ENCODE measurements around the gene TRDN.
"Not testable (repeated sequence)": the region's sequence is repeated elsewhere in the genome, so short reads cannot be mapped to it uniquely, and the experiment has no call there.

TRDN gene

GRCh38 chr6:123562264-123562663 lies 74.5 kb downstream of the TRDN start:
- DNase-seq: no peak

GRCh38 chr6:123559816-123560215 lies 76.9 kb downstream of the TRDN start:
- not testable (repeated sequence) for DNase-seq

DNA sequence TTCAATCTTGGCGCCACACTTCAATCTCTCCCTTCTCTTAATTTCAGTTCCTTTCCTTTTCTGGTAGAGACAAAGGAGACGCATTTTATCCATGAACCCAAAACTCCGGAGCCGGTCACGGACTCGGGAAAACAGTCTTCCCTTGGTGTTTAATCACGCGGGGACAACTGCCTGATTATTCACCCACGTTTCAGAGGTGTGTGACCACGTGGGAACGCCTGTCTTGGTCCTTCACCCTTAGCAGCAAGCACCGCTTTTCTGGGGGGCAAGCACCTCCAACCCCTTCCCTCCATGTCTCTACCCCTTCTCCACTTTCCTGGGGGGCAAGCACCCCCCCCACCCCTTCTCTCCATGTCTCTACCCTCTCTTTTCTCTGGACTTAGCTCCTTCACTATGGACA lies 79.3 kb downstream of the TRDN start:
- not testable (repeated sequence) for DNase-seq

DNA sequence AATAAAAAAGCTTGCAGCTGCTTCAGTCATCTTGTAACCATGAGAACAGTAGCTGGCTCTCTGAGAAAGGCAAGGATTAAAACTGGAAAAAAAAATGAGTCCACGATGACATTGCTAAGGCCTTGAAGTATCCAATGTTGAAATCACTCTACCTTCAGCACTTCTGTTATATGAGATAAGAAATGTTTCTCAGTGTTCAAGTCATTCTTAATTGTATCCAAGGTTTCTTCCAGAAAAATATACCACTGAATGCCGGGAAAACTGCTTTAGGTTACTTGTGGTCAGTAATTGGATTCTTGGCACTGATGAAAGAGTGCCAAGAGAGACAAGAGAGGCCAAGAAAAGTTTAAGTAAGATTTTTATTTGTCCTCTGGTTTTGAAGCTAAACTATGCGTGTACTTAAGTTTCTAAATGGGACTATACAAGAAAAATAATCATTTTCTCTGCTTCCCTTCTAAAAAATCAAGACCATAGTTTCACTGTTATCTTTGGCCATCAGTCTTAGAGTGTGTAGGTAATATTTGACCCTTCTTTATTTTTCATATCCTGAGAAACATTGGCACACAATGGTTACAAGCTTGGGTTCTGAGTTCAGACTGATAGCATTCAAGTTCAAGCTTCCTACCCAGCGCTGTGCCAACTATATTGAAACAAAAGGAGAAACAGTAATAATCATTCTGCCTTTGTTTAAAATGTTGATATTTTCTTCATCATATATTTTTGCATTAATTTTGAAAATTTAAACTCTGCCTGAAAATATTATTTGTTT lies 84.6 kb downstream of the TRDN start:
- no peak for DNase-seq

- DNase-seq: no peak
Measured at GRCh38 chr6:123550052-123550617, 86.6 kb downstream of the TRDN start.

DNA sequence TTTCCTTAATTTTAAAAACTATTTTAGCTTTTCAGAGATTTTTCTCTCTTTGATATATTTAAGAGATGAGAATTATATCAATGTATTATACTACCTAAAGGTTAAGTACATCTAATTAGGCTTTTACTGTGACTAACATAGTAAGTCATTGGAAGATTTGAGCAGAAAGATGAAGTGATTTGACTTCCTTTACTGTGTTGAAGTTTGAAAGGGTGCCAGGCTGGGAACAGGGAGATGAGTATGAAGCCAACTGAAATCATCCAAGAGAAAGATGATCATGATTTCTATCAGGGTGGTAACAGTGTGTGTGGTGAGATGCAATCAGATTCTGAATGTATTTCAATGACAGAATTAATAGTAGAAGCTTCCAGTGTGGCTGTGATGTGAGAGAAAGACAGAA lies 87.3 kb downstream of the TRDN start:
- DNase-seq: no peak

GRCh38 chr6:123547216-123547978 lies 89.4 kb downstream of the TRDN start:
- DNase-seq: no peak

DNA sequence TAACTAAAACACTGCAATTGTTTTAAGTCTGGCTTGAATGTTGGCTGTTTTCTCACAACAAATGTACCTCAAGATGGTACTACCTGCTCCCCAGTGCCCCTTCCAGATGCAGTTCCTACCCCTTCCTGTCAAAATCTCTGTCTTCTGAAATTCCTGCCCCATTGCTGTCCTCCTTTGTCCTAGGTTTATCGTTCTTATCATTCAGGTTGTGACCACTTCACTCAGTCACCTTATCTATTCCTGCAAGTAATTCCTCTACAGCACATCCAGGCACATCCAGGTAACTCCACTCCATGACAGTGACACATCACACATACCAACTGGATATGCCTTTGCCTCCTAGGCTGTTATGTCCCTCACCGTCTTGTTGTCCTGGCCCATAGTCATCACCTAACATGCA lies 90.2 kb downstream of the TRDN start:
- DNase-seq: no peak

GRCh38 chr6:123541462-123541861 lies 95.3 kb downstream of the TRDN start:
- no peak for DNase-seq

- no peak for DNase-seq
Measured at GRCh38 chr6:123533862-123534648, 102.7 kb downstream of the TRDN start.

- DNase-seq: no peak
Measured at GRCh38 chr6:123529843-123530242, 106.9 kb downstream of the TRDN start.

- no peak for DNase-seq
Measured at GRCh38 chr6:123529058-123529457, 107.7 kb downstream of the TRDN start.

DNA sequence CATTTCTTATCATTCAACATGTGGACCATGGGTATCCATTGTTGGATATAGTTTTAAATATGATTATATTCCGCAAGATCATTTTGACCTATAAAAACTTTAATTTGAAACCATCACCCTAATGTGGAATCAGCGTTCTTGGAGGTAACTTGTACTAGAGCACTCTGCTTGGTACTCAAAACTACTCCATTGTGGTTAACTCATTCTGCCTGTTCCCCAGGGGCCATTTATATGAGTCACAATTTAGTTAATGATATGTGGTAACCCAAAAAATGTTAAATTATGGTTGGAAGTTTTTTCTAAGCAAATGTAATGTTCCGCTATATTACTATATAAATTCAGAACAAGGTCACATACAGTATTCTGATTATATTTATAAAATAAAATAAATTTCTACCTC lies 109.3 kb downstream of the TRDN start:
- no peak for DNase-seq

DNA sequence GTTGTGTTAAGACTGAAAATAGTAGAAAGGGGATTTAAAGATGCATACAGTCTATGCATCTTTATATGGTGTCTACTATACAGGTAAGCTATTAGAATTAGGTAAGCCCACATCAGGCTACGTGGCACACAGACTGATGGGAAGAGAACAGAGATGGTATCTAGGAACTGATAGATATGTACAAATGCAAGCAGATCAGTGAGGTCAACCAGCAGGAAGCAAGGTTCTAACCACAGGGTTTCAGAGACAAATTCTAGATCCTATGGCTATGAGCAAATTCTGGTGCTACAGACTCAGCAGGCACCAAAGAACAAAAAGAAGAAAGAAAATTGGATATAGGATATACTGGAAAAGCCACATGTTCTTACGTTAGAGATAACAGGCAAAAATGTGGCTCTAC lies 110.6 kb downstream of the TRDN start:
- no peak for DNase-seq

DNA sequence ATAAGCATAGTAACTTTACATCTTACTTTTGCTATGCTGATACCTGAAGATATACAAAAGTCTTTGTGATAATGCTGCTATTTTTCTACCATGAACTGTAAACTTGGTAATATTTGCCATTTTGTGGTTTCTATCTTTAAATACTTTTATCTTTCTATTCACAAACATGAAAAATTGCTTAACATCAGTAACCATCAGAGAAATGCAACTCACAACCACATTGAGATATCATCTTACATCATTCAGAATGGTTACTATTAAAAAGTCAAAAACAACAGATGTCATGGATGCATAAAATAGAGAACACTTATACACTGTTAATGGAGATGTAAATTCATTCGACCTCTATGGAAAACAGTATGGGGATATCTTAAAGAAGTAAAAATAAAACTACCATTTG lies 112.0 kb downstream of the TRDN start:
- DNase-seq: no peak

DNA sequence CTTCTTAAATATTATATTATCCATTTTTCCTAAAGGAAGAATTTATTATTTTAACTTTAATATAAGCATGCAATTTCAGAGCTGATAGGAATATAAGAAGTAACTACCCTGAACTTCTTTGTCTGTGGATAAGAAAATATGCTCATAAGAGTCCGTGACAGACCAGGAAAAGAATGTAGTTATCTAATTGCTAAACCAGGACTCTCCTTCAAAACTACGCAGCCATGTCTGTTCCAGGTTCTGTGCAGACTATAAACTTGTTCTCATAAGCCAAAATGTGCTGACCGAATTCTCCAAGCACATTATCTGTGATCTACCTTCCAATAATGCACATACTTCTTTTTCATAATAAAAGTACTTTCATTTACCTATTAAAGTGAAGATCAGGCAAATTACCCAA lies 116.5 kb downstream of the TRDN start:
- no peak for DNase-seq

- no peak for DNase-seq
Measured at GRCh38 chr6:123519189-123519505, 117.6 kb downstream of the TRDN start.

GRCh38 chr6:123518441-123519188 lies 118.1 kb downstream of the TRDN start:
- no peak for DNase-seq

- no peak for DNase-seq
Measured at GRCh38 chr6:123515715-123516114, 121.0 kb downstream of the TRDN start.

DNA sequence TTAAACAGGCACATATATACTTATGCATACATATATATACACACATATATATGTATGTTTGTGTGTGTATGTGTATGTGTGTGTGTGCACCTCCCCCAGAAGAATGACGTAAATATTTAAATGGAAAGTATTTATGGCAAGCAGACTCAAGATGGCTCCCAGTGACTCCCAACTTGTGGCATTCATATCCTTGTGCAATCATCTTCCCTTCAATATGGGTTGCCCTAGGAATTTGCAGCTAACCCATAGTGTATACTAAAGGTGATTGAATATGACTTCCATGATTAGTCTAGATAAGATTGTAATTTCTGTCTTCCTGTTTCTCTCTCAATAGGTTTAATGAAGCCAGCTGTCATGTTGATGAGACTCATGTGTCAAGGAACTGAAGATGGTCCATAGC lies 127.6 kb downstream of the TRDN start:
- DNase-seq: no peak

GRCh38 chr6:123508290-123508689 lies 128.5 kb downstream of the TRDN start:
- no peak for DNase-seq

GRCh38 chr6:123507582-123507981 lies 129.2 kb downstream of the TRDN start:
- DNase-seq: no peak

GRCh38 chr6:123503619-123504018 lies 133.1 kb downstream of the TRDN start:
- no peak for DNase-seq

All from NCI-H1930 (cell line).